ENCODE results near the gene STARD8. TPM values are rescaled to one million over a fixed set of nuclear protein-coding genes. Genes with fewer than 3 reads are reported as not detected.
A peak's percentile ranks its signal among the peaks of the same experiment; 100 is the strongest.

Gene STARD8
- total RNA-seq, 1 donor = 1.4 TPM

DNA sequence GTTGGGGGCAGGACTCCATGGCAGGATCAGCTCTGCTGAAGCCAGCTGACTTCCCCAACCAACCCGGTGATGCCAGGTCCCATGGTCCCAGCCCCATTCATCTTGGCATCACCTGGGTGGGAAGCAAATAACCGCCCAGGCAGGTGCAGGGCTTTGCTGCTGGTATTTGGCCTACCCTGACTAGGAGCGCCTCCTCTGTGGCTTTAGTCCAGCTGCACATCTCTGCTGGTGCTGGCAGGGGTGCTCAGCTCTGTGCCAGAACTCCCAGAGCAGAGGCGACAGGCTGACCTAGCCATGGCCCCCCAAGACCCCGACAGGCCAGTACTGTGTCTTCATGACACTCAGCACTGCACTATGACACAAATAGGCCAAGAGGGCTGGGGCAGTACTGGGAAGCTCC lies 64.4 kb downstream of the STARD8 start:
- H3K9me3 ChIP-seq (ENCODE audit: low read depth, low read length) = no peaks in the 10 kb centered on the region
- peaks cover 12% of the 10 kb centered on the region for H3K79me2 ChIP-seq (ENCODE audit: insufficient read depth, low read length)
- H3K4me2 ChIP-seq (ENCODE audit: insufficient read depth, low read length) = no peak overlapping the region
- peaks cover 5% of the 10 kb centered on the region for H3K27me3 ChIP-seq (ENCODE audit: insufficient read depth, low read length)
- DNase-seq (ENCODE audit: insufficient read length, low spot score, missing footprints) = peak; percentile 64
- TF ChIP-seq, protein P1, sequence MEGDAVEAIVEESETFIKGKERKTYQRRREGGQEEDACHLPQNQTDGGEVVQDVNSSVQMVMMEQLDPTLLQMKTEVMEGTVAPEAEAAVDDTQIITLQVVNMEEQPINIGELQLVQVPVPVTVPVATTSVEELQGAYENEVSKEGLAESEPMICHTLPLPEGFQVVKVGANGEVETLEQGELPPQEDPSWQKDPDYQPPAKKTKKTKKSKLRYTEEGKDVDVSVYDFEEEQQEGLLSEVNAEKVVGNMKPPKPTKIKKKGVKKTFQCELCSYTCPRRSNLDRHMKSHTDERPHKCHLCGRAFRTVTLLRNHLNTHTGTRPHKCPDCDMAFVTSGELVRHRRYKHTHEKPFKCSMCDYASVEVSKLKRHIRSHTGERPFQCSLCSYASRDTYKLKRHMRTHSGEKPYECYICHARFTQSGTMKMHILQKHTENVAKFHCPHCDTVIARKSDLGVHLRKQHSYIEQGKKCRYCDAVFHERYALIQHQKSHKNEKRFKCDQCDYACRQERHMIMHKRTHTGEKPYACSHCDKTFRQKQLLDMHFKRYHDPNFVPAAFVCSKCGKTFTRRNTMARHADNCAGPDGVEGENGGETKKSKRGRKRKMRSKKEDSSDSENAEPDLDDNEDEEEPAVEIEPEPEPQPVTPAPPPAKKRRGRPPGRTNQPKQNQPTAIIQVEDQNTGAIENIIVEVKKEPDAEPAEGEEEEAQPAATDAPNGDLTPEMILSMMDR (IDR thresholded peaks at IDR 0.05; ENCODE audit: extremely low read depth, low read depth, low read length) = no peak
- no peaks in the 10 kb centered on the region for H3K4me1 ChIP-seq (ENCODE audit: insufficient read depth, low read length)
- H4K20me1 ChIP-seq (ENCODE audit: insufficient read depth, low read length) = peaks cover 9% of the 10 kb centered on the region
- no peak overlapping the region for H2AFZ ChIP-seq (ENCODE audit: low read length)
- no peak overlapping the region for H3K4me3 ChIP-seq (ENCODE audit: insufficient read depth, low read length)
- H3K27ac ChIP-seq (ENCODE audit: low read depth, low read length) = no peak overlapping the region
- peaks cover 4% of the 10 kb centered on the region for H3K36me3 ChIP-seq (ENCODE audit: insufficient read depth, low read length)

DNA sequence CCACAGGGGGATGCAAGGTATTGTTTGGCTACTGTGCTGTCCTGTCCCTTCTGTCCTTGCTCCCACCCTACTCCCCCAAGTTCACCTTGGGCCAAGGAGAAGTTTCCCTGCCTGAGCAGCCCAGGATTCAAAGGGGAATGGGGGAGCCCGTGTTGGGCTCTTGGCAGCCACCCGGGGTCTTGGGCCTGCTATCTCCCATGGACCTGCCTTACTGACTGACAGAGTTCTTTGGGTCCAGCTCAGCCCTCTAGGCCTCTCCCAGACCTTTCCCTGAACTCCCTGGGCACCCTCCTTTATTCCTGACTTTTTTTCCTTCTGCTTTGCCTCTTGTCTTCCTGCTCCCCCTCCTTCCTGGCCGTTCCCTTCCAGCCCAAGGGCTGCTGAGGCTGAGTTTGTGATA lies 67.4 kb downstream of the STARD8 start:
- H3K9me3 ChIP-seq (ENCODE audit: low read depth, low read length) = no peaks in the 10 kb centered on the region
- H2AFZ ChIP-seq (ENCODE audit: low read length) = no peak overlapping the region
- H3K4me2 ChIP-seq (ENCODE audit: insufficient read depth, low read length) = no peak overlapping the region
- peaks cover 9% of the 10 kb centered on the region for H4K20me1 ChIP-seq (ENCODE audit: insufficient read depth, low read length)
- H3K79me2 ChIP-seq (ENCODE audit: insufficient read depth, low read length) = peaks cover 5% of the 10 kb centered on the region
- H3K4me3 ChIP-seq (ENCODE audit: insufficient read depth, low read length) = no peak overlapping the region
- DNase-seq (ENCODE audit: insufficient read length, low spot score, missing footprints) = peak; percentile 65
- H3K27me3 ChIP-seq (ENCODE audit: insufficient read depth, low read length) = peaks cover 5% of the 10 kb centered on the region
- no peaks in the 10 kb centered on the region for H3K4me1 ChIP-seq (ENCODE audit: insufficient read depth, low read length)
- TF ChIP-seq, protein P1 (IDR thresholded peaks at IDR 0.05; ENCODE audit: extremely low read depth, low read depth, low read length) = no peak
- H3K27ac ChIP-seq (ENCODE audit: low read depth, low read length) = no peak overlapping the region
- H3K36me3 ChIP-seq (ENCODE audit: insufficient read depth, low read length) = peaks cover 4% of the 10 kb centered on the region

DNA sequence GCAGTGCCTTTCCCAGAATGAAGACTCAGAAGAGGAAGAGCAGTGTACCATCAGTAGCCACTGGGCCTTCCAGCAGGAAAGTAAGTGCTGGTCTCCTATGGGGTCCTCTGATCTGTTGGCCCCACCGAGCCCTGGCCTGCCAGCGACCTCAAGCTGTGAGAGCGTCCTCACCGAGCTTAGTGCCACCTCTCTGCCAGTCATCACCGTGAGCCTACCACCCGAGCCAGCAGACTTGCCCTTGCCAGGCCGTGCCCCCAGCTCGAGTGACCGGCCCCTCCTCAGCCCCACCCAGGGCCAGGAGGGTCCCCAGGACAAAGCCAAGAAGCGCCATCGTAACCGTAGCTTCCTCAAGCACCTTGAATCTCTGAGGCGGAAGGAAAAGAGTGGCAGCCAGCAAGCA lies 69.7 kb downstream of the STARD8 start:
- peaks cover 5% of the 10 kb centered on the region for H3K27me3 ChIP-seq (ENCODE audit: insufficient read depth, low read length)
- H3K36me3 ChIP-seq (ENCODE audit: insufficient read depth, low read length) = peaks cover 10% of the 10 kb centered on the region
- no peak overlapping the region for H3K4me3 ChIP-seq (ENCODE audit: insufficient read depth, low read length)
- no peak overlapping the region for H3K4me2 ChIP-seq (ENCODE audit: insufficient read depth, low read length)
- TF ChIP-seq, protein P1 (IDR thresholded peaks at IDR 0.05; ENCODE audit: extremely low read depth, low read depth, low read length) = no peak
- H2AFZ ChIP-seq (ENCODE audit: low read length) = no peak overlapping the region
- no peaks in the 10 kb centered on the region for H3K79me2 ChIP-seq (ENCODE audit: insufficient read depth, low read length)
- H3K27ac ChIP-seq (ENCODE audit: low read depth, low read length) = no peak overlapping the region
- H4K20me1 ChIP-seq (ENCODE audit: insufficient read depth, low read length) = peaks cover 3% of the 10 kb centered on the region
- H3K9me3 ChIP-seq (ENCODE audit: low read depth, low read length) = no peaks in the 10 kb centered on the region
- H3K4me1 ChIP-seq (ENCODE audit: insufficient read depth, low read length) = no peaks in the 10 kb centered on the region
- peak; percentile 23 for DNase-seq (ENCODE audit: insufficient read length, low spot score, missing footprints)

DNA sequence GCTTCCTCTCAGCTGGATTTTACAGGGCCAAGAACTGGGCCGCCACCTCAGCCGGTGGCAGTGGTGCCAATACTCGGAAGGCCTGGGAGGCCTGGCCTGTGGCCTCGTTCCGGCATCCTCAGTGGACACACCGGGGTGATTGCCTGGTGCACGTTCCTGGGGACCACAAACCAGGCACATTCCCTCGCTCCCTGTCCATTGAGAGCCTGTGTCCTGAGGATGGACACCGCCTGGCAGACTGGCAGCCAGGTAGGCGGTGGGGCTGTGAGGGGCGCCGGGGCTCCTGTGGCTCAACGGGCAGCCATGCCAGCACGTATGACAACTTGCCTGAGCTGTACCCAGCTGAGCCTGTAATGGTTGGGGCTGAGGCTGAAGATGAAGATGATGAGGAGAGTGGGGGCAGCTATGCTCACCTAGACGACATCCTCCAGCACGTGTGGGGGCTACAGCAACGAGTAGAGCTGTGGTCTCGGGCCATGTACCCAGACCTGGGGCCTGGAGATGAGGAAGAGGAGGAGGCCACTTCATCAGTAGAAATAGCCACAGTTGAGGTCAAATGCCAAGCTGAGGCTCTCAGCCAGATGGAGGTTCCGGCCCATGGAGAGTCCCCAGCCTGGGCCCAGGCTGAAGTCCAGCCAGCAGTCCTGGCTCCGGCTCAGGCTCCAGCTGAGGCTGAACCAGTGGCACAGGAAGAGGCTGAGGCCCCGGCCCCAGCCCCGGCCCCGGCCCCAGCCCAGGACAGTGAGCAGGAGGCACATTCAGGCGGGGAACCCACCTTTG lies 70.4 kb downstream of the STARD8 start:
- H3K4me1 ChIP-seq (ENCODE audit: insufficient read depth, low read length) = no peaks in the 10 kb centered on the region
- H4K20me1 ChIP-seq (ENCODE audit: insufficient read depth, low read length) = peaks cover 3% of the 10 kb centered on the region
- H3K4me2 ChIP-seq (ENCODE audit: insufficient read depth, low read length) = no peak overlapping the region
- no peaks in the 10 kb centered on the region for H3K79me2 ChIP-seq (ENCODE audit: insufficient read depth, low read length)
- TF ChIP-seq, protein P1 (IDR thresholded peaks at IDR 0.05; ENCODE audit: extremely low read depth, low read depth, low read length) = no peak
- peaks cover 5% of the 10 kb centered on the region for H3K27me3 ChIP-seq (ENCODE audit: insufficient read depth, low read length)
- H2AFZ ChIP-seq (ENCODE audit: low read length) = no peak overlapping the region
- H3K36me3 ChIP-seq (ENCODE audit: insufficient read depth, low read length) = peaks cover 10% of the 10 kb centered on the region
- peak; percentile 62 for DNase-seq (ENCODE audit: insufficient read length, low spot score, missing footprints)
- H3K4me3 ChIP-seq (ENCODE audit: insufficient read depth, low read length) = no peak overlapping the region
- H3K27ac ChIP-seq (ENCODE audit: low read depth, low read length) = no peak overlapping the region
- H3K9me3 ChIP-seq (ENCODE audit: low read depth, low read length) = no peaks in the 10 kb centered on the region

Data from osteoblast (primary cell).